ENCODE data around the gene DBX2.
"Not testable (repeated sequence)": the region's sequence is repeated elsewhere in the genome, so short reads cannot be mapped to it uniquely, and the experiment has no call there.

Gene DBX2

GRCh38 chr12:45050751-45051571 is at the start of gene DBX2:
TSS of gene DBX2 (minus strand) at chr12:45051099. CDS start at chr12:45050927, 172 bp downstream.
- DNase-seq = peak; percentile 2

GRCh38 chr12:45098766-45099165 is 47.9 kb upstream of the DBX2 start:
- no peak for DNase-seq

- not testable (repeated sequence) for DNase-seq
These were observed 44.5 kb upstream of the DBX2 start for GRCh38 chr12:45095417-45095816.

GRCh38 chr12:45093051-45093450 is 42.2 kb upstream of the DBX2 start:
- DNase-seq = peak; percentile 1

- no peak for DNase-seq
These were observed 38.6 kb upstream of the DBX2 start for GRCh38 chr12:45089411-45090075.

GRCh38 chr12:45088608-45089007 is 37.7 kb upstream of the DBX2 start:
- no peak for DNase-seq

GRCh38 chr12:45084248-45084647 is 33.3 kb upstream of the DBX2 start:
- not testable (repeated sequence) for DNase-seq

GRCh38 chr12:45077251-45077650 is 26.4 kb upstream of the DBX2 start:
- DNase-seq = no peak

GRCh38 chr12:45076417-45077026 is 25.6 kb upstream of the DBX2 start:
- no peak for DNase-seq

- DNase-seq = no peak
These were observed 24.8 kb upstream of the DBX2 start for GRCh38 chr12:45075587-45076282.

- DNase-seq = no peak
These were observed 14.3 kb upstream of the DBX2 start for GRCh38 chr12:45065125-45065626.

- no peak for DNase-seq
These were observed 10.1 kb upstream of the DBX2 start for GRCh38 chr12:45060976-45061375.

- no peak for DNase-seq
These were observed 750 bp upstream of the DBX2 start for GRCh38 chr12:45051572-45052125.

GRCh38 chr12:45049912-45050750 is 768 bp downstream of the DBX2 start:
- DNase-seq = no peak

GRCh38 chr12:45042599-45042998 is 8.3 kb downstream of the DBX2 start:
- no peak for DNase-seq

GRCh38 chr12:45040977-45041376 is 9.9 kb downstream of the DBX2 start:
- no peak for DNase-seq

- DNase-seq = no peak
These were observed 11.1 kb downstream of the DBX2 start for GRCh38 chr12:45039757-45040156.

GRCh38 chr12:45034861-45035265 is 16.0 kb downstream of the DBX2 start:
- DNase-seq = no peak

- no peak for DNase-seq
These were observed 33.0 kb downstream of the DBX2 start for GRCh38 chr12:45017916-45018315.

GRCh38 chr12:45014396-45014795 is 36.5 kb downstream of the DBX2 start:
- no peak for DNase-seq

- no peak for DNase-seq
These were observed 38.1 kb downstream of the DBX2 start for GRCh38 chr12:45012749-45013148.

- peak; percentile 3 for DNase-seq
These were observed 40.8 kb downstream of the DBX2 start for GRCh38 chr12:45010059-45010458.
